ENCODE measurements around the gene DEF6. TPM values are rescaled to one million over a fixed set of nuclear protein-coding genes. Genes with fewer than 3 reads are reported as not detected.

The DEF6 gene
- total RNA-seq, 1 experiment from 2014 or later = 5.6 TPM

DNA sequence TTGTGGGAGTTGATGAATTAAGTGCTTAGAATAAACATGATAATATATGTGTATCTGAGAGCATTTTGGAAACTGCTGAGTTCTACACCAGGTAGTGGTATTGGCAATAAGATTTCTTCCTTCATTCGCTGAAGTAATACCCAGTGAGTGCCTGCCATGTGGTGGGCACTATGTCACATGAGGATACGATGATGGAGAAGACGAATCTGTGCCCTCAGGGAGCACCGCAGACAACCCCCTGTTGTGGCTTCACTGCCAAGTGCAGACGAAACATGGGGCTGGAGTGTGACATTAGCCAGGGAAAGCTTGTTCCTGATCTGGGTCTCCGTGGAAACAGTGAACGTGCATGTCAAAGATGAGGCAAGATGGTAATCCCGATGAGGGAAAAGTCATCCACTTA, 30.2 kb upstream of the DEF6 start:
- Histone ChIP-seq H2AK5ac (ENCODE audit: insufficient read length, low read length) (no peak overlapping the region), H3K79me1 (ENCODE audit: insufficient read depth, low read depth, low read length, poor library complexity, severe bottlenecking) (no peaks in the 10 kb centered on the region), H3K4me2 (ENCODE audit: insufficient read depth, insufficient read length, low read length) (no peak overlapping the region), H3K56ac (ENCODE audit: insufficient read length, low read depth, low read length) (no peak overlapping the region), H3K23me2 (ENCODE audit: insufficient read length, low read depth, low read length, poor library complexity, severe bottlenecking) (no peaks in the 10 kb centered on the region), H3K18ac (ENCODE audit: insufficient read length, low read depth, low read length) (no peak overlapping the region), H3K23ac (ENCODE audit: insufficient read length, low read depth, low read length) (no peak overlapping the region), H3K9me3 (ENCODE audit: control insufficient read depth, low read depth, low read length) (no peaks in the 10 kb centered on the region), H3K27ac (ENCODE audit: insufficient read length, low read depth, low read length) (no peak overlapping the region), H4K20me1 (ENCODE audit: control insufficient read depth, insufficient read depth, insufficient read length) (no peaks in the 10 kb centered on the region), H2BK120ac (ENCODE audit: low read depth, low read length, poor library complexity, severe bottlenecking) (no peak overlapping the region), H2AFZ (ENCODE audit: low read length) (no peak overlapping the region), H2BK15ac (ENCODE audit: low read depth, low read length) (no peak overlapping the region), H4K91ac (ENCODE audit: insufficient read length, low read depth, low read length) (no peak overlapping the region), H3K14ac (ENCODE audit: insufficient read depth, low read length) (no peak overlapping the region; the same call in 1 of the 2 replicates), H3K4ac (ENCODE audit: low read depth, low read length) (no peak overlapping the region), H2BK20ac (ENCODE audit: low read depth, low read length, poor library complexity, severe bottlenecking) (no peak overlapping the region), H4K8ac (replicated peaks; ENCODE audit: insufficient read length, low read depth, low read length) (no peak overlapping the region), H3K79me2 (ENCODE audit: insufficient read depth, low read length) (no peaks in the 10 kb centered on the region), H3T11ph (ENCODE audit: low read length) (no peak overlapping the region), H3K9ac (ENCODE audit: extremely low read depth, insufficient read length, low read length) (no peak overlapping the region), H3K27me3 (ENCODE audit: insufficient read depth, low read length) (no peaks in the 10 kb centered on the region), H2BK12ac (ENCODE audit: insufficient read length, low read depth, low read length) (no peak overlapping the region), H2BK5ac (ENCODE audit: insufficient read length, low read length) (no peak overlapping the region), H3K4me1 (ENCODE audit: insufficient read depth, low read length) (no peaks in the 10 kb centered on the region), H4K5ac (ENCODE audit: insufficient read length, low read depth, low read length) (no peak overlapping the region)
- H3K27me3 Mint-ChIP-seq (ENCODE audit: low read depth) = peaks cover 2% of the 10 kb centered on the region; the same call in 1 of the 2 replicates
- H3K36me3 Mint-ChIP-seq (ENCODE audit: insufficient read depth in 1 of 3, low read depth in 3 of 3) = peaks cover 0 to 4% (median 2%) of the 10 kb centered on the region in 3 experiments; a peak in 2 of 7 replicates
- no CpG with 5 or more reads among the region's 8 CpGs for WGBS (ENCODE audit: extremely low coverage, insufficient read length, low lambda C conversion rate)
- DNase-seq = no peak
- H3K9me3 Mint-ChIP-seq = no peaks in the 10 kb centered on the region
- peaks cover 3 to 4% of the 10 kb centered on the region in 2 experiments; a peak in 2 of 4 replicates for H3K4me1 Mint-ChIP-seq
- H3K27ac Mint-ChIP-seq = no peak overlapping the region; a peak in 1 of 7 replicates
- TF ChIP-seq, protein P1, sequence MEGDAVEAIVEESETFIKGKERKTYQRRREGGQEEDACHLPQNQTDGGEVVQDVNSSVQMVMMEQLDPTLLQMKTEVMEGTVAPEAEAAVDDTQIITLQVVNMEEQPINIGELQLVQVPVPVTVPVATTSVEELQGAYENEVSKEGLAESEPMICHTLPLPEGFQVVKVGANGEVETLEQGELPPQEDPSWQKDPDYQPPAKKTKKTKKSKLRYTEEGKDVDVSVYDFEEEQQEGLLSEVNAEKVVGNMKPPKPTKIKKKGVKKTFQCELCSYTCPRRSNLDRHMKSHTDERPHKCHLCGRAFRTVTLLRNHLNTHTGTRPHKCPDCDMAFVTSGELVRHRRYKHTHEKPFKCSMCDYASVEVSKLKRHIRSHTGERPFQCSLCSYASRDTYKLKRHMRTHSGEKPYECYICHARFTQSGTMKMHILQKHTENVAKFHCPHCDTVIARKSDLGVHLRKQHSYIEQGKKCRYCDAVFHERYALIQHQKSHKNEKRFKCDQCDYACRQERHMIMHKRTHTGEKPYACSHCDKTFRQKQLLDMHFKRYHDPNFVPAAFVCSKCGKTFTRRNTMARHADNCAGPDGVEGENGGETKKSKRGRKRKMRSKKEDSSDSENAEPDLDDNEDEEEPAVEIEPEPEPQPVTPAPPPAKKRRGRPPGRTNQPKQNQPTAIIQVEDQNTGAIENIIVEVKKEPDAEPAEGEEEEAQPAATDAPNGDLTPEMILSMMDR (conservative IDR thresholded peaks at IDR 0.05) = no peak
- no peak overlapping the region for H3K4me3 Mint-ChIP-seq
